Measurements from ENCODE around the gene EDN3.

EDN3 gene, protein sequence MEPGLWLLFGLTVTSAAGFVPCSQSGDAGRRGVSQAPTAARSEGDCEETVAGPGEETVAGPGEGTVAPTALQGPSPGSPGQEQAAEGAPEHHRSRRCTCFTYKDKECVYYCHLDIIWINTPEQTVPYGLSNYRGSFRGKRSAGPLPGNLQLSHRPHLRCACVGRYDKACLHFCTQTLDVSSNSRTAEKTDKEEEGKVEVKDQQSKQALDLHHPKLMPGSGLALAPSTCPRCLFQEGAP

DNA sequence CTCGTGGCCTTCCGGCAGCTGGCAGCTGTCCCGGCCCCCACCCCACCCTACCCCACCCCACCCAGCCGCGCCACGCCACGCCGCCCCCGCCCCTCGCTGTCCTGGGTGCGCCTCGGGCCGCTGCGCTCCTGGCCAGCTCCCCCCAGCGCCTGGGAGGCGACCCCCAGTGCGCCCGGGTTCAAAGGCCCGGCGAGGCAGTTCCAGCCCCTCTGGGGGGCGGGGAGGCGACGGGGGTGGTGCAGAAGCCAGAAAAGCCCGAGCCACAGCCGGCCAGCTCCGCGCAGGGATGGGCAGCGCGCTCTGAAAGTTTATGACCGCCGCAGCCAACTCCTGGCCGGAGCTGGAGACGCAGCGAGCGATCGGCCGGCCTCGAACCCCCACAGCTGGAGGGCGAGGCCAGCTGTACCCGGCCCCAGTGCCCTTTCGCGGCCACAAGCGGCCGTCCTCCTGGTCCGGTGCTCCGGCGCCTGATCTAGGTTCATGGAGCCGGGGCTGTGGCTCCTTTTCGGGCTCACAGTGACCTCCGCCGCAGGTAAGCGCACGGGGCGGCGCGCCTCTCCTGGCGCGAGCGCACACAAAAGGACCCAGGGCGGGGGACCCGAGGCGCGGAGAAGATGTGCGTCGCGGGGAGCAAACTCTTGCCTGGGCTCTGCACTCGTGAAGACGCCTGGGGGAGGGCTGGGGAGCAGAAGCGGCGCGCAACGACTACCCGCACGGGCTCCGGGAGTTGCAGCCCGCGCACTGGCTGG is at the start of gene EDN3:
TSS of gene EDN3 (plus strand) at position 279 of the 749 bp plus-strand sequence. CDS start at position 481, 202 bp downstream.
- no peak for DNase-seq

DNA sequence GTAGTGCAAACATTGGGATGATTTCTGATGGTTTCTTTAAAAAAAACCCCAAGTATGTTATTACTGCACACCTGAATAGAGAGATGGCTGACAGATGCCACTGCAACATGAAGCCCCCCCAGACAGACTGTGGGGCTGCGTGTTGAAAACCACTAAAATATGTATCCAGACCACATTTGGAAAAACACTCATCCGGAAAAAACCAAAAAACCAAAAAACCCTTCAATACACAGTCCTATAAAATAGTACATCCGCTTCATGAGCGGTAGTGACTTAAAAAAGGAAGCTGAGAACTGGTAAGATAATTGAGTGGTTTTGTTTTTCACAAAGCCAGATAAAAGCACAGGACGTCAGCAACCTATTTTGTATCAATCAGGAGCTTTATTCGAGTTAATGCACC is 47.1 kb upstream of the EDN3 start:
- no peak for DNase-seq

DNA sequence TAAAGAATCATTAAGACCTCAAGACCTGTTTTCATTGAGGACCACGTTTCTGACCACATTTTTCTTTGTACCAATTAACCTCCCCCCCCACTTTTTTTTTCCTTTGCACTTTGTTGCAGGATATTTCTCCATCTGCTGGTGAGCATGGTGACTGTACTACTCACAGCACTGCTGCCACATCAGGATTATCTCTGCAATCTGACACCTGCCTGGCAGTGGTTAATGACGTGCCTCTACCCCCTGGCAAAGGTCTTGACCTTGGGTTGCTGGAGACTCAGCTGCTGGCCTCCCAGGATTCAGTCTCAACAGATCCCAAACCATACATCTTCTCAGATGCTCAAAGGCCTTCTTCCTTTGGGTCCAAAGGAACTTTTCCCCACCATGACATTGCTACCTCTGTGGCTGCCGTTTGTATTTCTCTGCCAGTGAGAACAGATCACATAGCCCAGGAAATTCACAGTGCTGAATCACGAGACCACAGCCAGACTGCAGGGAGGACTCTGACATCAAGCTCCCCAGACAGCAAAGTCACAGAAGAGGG is 46.6 kb upstream of the EDN3 start:
- no peak for DNase-seq

DNA sequence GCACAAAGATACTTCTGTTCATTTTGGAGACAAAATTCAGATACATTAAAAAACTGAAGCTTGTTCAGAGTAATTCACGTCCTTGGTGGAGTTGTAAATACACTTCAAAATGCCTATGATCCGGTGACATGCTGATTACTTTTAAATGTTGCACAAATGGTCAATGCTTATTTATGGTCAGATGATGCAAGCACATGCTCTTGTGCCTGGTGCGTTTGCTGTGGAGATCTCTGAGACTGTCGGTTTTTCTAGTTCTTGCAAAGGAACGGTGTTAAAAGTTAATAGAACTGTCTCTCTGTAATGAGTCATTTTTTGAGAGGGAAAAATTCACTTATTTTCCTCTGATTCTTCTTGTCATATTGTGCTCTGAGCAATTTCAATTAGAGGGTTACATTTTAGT is 45.2 kb upstream of the EDN3 start:
- no peak for DNase-seq

DNA sequence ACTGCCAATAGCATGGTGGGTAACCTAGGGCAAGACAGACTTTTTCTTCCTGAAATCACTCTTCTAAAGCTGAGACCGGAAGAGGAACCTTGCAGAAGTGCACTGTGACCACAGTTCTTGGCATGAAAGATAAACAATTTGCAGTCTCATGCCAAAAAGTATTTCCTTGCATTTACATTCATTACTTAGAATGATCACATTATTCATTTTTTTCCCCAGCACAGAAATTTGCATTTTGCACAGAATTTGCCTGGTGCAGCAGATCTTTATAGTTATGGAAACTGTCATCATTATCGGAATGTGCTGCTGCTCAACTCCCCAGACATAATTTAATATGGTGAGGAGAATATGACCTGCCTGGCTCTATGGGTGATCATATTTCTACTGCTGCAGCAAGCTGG is 42.2 kb upstream of the EDN3 start:
- no peak for DNase-seq

DNA sequence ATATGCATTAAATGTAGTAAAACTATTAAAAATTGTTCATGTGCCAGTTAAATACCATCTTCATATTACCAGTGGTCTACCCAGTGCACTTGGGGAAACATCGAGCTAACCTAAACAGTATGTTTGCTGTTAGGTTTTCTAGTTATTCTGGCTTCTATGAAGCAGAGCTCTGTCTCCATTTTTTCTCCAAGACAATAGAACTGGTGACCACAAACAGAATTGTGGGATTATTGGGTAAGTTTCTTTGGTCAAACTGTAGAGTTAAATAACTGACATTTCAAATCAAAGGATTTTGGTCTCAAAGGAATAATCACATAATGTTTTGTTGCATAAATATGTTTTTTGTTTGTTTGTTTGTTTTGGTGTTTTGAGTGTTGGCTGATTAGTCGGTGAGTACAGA is 40.5 kb upstream of the EDN3 start:
- no peak for DNase-seq

DNA sequence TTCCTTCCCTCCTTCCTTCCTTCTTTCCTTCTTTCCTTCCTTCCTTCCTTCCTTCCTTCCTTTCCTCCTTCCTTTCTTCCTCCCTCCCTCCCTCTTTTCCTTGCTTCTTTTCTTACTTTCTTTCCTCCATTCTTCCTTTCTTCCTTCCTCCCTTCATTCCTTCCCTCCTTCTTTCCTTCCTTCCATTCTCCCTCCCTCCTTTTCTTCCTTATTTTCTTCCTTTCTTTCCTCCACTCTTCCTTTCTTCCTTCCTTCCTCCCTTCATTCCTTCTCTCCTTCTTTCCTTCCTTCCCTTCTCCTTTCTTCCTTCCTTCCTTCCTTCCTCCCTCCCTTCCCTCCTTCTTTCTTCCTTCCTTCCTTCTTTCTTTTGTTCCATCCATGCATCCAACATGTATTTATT is 35.1 kb upstream of the EDN3 start:
- DNase-seq, result no peak

DNA sequence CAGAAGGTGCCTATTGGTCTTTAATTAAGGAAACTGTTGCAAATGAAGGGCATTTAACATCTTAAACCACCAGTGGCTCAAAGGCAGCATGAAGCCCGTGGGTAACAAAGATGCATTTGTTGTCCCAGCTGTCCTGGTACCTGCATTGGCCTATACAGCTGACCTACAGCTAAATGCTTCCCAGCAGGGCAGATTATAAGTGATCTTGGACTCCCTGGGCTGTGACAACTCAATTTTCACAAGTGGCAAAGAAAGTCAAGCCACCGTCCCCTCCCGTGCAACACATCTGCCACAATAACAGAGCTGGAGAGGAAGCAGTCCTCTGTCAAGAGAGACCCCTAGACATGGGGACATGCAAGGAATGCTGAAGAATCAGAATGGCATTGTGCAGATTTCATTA is 31.5 kb upstream of the EDN3 start:
- DNase-seq, result no peak

DNA sequence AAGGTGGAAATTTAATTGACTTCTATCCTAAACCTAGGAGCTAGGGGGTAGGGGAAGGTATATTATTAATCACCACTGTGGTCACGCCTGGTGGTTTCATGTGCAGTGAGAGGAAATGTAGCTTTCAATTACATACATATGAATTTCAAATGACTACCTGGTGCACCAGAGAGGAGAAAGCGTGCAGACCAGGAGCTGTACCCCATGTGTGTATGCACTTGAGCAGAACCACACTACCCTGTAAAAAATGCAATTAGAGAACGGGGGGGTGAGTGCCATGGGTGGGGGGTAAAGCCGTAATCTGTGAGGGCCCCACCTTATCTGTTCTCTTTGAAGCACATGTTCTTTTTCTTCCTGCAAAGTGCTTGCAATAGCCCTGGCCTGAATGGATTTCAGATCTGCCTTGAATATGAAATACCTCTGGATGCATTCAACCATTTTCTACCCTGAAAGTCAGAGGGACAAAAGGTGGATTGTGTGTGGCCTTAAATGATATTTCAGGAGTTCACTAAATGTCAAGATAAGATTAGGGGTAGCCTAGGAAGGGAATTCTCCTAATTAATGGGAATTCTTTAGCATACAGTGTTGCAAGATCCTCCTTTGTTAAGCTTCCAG is 30.9 kb upstream of the EDN3 start:
- DNase-seq, result no peak

DNA sequence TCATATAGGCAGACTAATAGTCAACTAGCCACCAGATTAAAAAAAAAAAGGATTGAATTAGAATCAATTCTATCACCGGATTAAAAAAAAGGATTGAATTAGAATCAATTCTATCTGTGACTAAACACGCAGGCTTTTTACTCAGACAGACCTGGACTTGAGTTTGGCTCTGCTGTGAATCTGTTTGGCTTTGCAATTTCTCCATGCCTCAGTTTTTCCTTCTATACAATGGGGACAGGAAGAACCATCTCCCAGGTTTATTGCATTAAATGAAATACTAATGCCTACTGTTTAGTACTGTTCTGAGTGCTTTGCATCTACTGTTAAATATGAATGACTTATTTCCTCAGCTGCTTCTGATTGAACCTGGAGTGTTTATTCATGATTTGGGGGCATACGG is 30.0 kb upstream of the EDN3 start:
- DNase-seq, result no peak

DNA sequence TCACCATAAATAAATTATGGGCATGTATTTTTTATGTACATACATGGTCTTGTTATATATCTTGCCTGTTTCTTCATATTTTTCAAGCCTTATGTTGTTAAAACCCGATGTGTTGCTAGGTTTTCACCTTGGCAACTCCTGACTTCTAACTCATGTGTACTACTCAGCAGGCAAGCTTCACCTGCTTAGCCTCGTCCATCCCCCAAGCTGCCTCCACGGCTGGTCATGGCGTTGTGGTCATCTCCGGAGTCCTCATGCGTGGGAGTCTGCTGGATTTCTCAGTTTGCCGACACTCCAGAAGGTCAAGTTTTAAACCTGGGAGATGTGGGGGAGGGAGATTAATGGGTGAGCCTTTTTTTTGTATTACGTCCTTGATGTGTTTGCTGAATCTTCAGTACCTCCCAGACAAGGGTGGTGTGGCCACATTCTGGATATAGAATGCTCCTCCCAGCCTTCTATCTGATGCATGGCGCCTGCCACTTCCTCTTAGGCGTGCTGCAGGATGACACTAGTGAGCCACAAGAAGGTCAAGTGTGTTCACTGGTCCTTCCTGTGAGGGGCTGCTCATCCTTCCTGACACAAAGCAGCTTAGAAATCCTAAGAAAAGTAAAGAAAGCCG is 26.6 kb upstream of the EDN3 start:
- DNase-seq, result no peak

DNA sequence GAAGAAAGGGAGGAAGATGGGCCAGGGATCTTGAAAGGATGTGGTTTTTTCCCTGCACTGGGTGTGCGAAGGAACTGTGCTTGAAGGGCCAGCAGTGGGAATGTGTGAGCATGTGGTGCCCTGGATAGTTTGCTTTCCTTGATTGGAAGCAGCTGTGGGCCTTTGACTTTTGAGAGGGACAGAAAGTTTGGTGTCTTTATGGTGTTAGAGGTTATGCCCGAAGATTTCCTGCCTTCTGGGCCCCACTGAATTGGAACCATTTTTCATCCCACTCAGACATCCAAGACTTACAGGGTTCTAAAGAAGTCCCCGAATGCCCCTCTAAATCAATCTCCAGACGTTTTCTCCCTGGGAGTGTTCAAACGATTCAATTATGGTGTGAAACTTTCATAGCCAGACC is 23.5 kb upstream of the EDN3 start:
- no peak for DNase-seq

DNA sequence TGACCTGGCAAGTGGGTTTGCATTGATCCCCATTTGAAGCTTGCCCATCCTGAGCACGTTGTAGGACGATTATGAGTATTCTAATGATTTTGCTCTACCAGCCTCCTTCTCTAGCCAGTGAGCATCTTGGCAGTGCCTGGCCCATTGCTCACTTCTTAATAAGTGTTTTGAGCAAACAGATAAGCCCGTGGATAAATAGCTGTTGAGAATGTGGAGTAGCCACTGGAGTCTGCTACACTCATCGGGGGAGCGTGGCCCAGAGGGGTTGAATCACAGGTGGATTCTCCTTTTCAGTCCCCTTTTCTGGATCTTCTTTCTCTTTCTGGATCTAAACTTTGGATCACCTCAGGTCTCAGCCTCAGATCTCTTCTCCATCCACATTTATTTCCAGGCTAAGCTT is 15.9 kb upstream of the EDN3 start:
- DNase-seq, result no peak

DNA sequence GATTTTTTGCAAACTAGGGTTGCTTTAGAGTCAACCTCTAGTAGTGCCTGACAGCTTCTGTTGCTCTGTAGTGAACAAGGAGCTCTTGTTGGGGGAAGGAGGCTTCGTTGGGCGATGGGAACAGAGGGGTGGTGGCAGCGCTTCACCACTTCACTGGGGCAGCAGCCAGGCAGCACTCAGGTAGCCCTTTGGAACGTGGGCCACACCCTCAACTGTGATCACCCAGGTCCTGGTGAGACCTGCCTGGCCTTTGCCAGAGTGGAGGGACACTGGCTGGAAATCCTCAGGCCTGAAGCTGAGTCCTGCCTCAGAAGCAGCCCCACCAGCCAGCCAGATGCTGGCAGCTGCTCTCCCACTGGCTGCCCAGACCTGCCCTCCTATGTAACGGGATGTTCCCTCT is 10.4 kb upstream of the EDN3 start:
- no peak for DNase-seq

DNA sequence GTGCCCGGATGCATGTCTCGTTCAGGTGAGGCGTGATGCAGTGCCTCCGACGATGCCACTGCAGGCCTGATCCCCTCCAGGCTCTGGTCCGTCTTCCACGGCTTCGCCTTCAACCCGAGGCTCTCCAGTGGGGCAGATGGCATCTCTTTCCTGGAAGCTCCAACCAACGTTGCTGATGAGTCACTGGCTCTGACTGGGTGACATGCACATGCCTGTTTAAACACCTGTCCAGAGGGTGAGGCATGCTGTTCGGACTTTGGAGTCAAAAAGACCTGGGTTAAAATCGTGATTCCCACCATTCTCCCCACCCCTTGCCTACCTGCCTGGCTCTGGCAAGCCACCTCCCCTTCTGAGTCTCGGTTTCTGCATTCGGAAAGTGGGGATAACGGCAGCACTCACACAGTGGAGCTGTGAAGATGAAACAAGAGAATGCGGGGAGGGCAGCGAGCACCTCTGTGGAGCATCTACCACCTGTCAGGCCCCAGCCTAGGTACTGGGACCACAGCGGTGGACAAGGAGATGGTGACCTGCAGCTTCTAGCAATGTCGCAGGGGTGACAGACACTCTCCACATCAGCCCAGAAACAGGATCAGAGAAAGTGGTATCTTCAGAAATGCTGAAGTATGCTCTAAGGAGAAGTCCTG is 8.5 kb upstream of the EDN3 start:
- no peak for DNase-seq

DNA sequence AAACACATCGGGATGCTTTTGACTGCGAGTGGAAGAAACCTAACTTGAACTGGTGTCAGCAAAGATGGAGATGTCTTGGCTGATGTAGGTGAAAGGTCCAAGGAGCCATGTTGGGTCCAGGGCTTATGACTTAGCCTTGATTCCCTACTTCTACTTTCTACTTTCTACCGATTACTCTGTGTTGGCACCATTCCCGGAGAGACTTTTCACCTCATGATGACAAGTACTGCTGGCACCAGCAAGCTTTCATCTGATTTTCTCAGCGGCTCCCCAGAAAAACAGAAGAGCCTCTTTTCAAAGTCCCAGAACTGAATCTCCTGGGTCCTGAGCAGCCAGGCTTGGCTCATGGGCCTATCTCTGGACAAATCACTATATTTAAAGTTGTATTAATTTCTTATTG is 4.9 kb upstream of the EDN3 start:
- DNase-seq, result no peak

DNA sequence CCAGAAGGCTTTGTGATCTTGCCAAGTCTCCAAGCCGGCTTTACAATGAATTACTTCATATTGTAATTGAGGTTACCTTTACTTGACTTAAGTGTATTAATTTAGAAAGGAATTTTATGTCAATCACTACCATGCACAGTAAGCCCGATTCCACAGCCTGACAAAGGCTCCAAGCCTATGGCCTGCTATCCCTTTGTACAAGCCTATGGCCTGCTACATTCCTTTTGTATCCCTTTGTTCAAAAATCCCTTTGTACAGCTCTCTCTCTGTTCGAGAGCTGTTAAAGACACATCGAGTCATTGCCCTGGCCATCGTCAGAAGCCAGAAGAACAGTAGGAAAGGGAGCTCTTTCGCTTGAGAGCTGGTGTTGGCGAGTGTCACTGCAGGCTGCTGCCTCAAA is 2.7 kb upstream of the EDN3 start:
- DNase-seq, result no peak

DNA sequence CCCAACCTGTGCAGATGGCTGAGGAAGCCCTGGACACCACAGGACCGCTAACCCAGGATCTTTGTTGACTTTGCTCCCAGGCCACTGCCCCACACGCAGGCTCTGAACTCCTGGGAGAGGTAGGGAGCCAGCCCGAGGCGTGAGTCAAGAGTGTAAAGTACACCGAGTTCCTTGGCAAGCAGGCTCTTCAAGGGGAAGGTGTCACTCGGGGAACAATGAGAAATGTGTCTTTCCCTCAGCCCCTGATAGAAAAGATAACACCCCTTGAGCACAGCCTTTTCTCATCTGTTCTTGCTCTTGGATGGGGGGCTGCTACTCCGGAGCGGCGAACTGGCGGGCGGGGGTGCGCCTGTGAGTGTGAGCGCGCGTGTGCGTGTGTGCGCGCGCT is 472 bp upstream of the EDN3 start:
- no peak for DNase-seq

DNA sequence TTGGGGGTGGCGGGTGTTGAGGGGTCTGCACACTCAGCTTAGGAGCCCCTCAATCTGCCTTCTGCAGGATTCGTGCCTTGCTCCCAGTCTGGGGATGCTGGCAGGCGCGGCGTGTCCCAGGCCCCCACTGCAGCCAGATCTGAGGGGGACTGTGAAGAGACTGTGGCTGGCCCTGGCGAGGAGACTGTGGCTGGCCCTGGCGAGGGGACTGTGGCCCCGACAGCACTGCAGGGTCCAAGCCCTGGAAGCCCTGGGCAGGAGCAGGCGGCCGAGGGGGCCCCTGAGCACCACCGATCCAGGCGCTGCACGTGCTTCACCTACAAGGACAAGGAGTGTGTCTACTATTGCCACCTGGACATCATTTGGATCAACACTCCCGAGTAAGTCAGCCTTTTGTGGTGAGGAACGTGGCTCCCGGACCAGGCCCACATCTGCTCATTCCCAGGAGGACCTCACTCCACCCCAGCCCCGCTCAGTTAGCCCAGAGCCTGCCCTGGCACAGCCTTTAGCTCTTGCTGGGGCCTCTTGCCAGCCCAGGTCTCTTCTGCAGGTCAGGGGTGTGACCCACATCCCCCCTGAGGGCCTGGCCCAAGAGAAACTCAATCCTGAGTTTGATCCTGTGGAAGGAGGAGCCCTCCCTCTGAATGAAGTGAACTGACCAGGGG is 1.1 kb downstream of the EDN3 start:
- DNase-seq, result no peak

DNA sequence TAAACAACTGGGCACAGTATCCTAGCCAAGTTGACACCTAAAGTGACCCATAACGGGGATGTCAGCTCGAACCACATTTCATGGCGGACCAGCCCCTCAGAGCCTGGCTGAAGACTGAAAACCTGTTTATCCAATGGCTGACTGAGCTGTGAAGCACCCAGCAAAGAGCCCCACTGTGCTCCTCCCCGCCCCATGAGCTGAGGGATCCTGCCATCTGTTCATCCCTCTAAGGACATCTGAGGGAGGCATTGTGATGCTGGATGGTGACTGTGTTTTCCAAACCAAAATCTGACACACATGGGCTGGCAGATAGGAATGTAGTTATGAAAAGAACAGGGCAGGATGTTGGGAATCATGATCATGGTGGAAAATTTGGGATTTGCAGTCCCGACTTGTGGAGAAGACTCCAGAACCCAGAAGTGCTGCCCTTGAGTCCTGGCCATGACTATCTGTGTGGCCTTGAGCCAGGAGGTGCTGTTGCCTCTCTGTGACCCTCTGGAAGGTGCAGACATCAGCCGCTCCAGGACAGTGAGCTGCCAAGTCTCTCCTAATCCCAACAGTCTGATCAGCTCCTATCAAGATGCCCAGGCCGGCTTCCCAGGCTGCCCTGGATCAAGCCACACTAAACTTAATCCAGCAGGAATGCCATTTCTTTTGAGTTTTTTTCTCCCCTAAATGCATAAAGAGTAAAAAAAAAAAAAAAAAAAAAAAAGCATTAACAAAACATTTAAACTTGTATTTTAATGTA is 5.7 kb downstream of the EDN3 start:
- DNase-seq, result no peak

DNA sequence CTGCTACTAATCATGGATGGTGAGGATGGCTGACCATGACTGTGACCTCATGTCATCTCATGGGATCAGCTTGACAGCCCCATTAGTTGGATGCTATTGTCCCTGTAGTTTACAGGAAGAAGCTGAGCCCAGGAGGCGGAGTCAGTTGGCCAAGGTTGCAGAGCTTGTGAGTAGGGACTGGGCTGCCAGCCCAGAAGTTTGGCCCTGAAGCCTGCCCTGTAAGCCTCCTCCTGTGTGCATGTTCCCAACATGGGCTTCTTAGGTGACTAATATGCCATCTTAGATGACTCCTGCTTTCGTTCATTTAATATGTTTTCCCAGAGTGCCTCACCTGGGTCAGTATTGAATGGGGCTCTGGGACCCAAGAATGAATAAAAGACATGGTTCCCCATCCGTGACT is 6.9 kb downstream of the EDN3 start:
- DNase-seq, result no peak

Data from NCI-H510A treated with DMSO at 0.1 percent for 48 hours (cell line).